Activated T-cell treated with anti-CD3 and anti-CD28 coated beads for 4 hours (primary cell): ENCODE data around the gene SYNM.

Experiments used
- DNase-seq: peaks from one replicate; pipeline ENCODE4 v3.0.0-alpha.2; 2020

SYNM gene

DNA sequence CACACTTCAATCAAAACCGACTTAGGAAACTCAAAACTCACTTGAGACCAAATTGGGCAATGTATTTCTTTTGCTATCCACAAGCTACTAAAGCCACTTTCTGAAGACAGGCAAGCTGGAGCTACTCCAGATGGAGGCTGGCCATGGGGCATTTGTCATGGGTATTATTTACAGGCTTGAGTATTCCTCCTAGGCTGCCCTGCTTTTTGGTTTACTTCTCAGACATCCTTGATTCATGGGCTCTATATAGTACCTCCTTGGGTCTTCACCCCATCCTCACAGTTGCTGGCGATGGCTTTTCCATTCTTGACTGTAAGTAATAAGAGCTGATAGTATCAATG is 18.6 kb upstream of the SYNM start:
- DNase-seq, result no peak

DNA sequence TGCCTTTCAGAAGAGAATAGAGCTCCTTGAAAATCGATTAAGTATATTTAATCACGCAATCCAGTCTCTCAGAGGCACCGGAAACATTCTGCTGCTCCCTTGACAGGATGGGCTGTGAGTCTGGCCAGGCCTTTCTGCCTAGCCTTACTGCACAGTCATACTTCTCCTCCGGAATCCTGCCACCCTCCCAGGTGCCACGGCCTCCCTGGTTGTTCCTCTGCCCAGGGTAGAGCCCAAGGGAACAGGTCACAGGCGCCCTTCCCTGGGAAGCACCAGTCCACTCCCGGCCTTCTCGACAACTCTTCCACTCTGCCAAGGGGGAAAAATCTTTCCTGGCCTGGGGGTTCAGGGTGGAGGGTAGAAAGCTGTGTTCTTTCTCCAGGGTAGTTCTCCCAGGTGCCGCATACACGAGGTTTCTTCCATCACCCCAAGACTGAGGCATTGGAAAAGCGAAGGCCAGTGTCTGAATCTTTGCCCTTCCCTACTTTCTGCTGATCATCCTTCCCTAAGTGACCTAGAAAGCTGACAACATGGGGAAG is 17.4 kb upstream of the SYNM start:
- DNase-seq, result no peak

DNA sequence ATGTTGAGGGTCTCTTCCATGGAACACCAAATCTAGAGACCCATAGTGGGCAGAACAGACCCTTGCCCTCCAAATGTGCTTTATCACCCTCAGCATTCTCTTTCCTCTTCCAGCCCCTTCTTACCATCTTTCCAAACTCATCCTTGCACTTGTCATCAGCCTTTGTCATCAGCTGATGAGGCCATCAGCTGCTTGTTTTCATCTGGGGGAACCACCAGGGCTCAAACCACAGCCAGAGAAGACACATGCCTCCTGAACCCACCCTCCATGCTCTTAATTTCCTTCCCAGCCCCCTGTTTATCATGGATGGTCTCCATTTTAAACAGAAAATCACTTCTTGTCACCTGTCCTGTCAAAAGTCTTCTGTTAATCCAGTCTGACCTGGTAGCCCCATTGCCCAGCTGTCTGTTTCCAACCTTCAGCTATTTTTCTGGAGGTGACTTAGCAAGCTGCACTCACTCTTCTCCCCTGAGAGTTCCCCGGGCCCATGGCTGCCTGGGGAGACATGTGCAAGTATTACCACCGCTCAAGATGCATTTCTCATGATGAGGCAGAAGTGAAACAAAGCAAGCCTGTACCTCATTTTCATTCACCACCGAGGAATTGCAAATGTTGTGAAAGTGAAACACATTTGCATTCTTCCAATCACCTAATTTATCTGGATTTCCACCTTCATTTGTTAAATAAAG is 14.7 kb upstream of the SYNM start:
- DNase-seq, result no peak

DNA sequence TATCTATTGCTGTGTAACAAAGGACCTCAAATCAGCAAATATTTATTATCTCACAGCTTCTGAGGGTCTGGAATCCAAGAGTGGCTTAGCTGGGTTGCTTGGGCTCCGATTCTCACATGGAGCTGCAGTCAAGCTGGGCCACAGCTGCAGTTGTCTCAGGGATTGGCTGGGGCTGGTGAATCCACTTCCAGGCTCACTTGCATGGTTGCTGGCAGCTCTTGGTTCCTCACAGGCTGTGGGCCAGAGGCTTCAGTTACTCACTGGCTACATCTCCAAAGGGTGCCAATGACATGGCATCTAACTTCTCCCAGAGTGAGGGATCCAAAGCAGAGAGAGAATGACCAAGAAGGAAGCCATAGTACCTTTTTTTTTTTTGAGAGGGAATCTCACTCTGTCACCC is 13.9 kb upstream of the SYNM start:
- no peak for DNase-seq

DNA sequence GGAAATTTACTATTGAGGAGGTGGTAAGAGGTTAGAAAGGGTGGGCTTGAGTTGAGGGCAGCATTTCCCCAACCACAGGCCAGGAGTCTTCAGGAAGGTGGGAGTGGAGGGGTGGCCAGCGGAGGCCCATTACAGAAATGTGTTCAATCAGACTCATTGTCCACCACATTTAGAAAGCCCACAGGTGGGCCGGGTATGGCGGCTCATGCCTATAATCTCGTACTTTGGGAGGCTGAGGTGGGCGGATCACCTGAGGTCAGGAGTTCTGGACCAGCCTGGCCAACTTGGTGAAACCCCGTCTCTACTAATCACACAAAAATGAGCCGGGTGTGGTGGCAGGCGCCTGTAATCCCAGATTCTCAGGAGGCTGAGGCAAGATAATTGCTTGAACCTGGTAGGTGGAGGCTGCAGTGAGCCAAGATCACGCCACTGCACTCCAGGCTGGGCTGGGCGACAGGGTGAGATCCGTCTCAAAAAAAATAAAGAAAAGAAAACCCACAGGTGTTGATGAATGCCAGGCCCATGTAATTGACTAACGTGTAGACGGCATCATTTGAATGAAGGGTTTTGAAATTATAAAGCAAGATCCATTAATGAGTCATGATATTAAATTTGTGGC is 12.2 kb upstream of the SYNM start:
- DNase-seq, result no peak

DNA sequence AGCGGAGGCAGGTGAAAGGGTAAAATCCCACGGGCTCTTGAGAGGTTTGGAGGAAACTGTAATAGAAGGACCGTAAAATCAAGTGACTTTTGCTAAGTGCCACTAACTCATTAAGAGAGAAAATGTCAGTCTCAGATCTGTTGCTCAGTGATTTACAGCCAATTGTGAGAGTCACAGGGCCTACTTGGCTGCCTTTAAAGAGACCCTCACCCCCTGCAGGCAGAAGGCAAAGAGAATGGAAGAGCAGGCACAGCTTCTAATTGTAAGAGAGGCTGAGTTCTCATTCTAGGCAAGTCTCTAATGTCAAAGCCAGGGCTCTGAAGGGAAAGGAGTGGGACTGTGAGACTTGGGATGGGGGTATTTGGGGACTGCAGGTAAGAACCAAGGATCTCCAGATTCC is 9.3 kb upstream of the SYNM start:
- no peak for DNase-seq

DNA sequence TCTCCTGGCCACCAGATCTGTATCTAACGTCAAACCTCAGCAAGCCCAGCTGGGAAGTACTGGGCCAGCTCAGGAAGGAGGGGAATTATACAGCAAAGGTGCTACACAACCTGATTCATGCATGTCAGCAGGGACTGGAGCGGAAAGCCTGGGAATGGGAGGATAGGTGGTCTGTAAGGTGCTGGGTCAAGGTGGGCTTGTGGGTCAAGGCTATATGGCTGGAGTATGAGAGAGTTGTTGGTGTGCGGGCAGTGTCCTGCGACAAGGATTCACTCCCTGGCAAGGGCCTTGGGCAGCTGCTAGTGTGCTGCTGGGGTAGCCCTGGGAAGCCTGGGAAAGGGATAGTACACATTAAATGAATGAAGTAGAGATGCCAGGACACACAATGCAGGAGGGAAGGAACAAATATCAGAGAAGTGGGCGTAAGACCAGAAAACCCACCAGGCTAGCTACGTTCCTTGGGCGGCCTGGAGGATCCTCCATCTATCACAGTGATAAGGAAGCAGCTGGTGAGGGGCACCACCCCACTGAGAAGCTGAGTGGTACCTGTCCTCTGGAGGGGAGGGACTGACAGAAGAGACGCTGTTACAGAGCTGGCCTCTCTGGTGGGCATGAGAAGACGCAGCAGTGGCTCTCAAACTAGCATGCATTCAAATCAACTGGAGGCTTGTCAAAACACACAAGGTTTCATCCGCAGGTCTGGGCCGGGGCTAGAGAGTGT is 8.5 kb upstream of the SYNM start:
- DNase-seq, result no peak

DNA sequence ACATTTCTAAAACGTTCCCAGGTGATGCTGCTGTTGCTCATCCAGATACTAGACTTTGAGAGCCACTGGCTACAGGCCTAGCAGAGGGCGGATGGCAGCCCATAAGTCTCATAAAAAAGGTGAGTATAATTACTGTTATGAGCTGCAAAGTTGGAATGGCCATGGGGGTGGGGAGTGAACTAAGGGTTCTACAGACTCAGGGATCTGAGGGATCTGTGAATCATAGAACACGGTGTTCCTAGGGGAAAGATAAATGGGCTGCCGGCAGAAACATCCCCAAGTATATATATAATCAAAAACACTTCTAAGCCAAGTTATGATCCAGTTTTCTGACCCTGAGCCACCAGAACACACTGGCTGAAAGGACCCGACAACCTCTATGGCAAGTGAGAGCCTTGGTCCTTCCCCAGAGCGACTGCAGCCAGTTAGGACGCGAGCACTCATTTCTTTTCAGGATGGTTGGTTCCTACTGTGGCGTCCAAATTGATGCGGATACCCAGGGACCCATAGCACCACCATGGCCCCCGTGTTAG is 7.9 kb upstream of the SYNM start:
- DNase-seq, result no peak

DNA sequence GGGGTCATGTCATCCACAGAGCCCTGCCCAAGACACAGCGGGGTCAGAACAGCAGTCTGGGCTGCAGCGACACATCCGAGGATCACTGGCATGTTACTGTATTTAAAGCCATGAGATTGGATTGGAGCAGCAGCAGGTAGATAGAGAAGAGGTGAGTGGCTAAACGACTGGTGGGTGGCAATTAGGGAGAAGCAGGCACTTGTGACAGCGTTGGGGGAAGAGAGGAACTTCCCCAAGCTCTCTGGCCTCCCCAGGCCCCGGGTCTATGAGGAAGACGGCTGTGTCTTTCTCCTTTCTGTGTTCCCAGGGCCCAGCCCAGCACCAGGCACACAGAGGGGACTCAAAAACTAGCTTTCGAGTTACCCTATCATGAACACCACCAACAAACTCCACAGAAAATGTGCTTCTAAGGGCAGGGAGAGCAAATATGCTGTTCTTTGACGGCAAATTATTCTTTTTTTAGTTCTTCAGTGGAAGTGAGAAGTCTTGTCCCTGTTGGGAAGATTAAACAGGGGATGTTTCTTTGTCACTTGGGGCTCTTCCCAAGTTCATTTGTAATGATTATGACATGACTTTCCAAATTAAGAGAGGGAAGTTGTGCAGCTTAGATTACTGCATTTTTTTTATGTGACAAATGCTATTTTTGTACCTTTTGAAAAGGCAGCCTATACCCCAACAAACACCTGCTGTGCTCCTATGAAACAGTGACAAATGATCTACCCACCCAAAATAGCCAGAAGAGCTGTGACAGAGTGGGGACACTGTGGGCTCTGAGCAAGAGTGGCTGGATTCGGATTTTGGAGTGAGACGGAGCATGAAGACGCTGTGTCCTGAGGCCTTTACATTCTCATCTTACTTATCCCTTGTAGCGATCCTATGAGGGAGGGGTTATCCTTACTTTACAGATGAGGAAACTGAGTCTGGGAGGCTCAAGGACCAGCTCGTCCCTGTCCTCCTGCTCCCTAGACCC is 7.2 kb upstream of the SYNM start:
- DNase-seq, result no peak

DNA sequence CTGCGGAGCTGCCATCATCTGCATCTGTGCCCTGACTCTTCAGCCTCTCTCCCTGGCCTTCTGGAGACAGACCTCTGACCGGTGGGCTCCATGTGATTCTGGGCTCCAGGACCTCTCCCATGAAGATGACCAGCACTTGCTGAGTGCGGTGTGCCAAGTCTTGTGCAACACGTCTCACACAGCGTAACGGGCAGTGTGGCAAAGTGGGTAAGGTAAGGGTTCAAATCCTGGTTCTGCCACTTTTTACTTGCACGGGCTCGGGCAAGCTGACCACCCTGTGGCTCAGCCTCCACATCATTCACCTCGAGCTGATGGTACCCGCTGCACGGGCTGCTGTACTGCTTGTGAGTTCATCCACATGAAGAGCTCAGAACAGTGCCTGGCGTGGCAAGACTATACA is 6.5 kb upstream of the SYNM start:
- no peak for DNase-seq

DNA sequence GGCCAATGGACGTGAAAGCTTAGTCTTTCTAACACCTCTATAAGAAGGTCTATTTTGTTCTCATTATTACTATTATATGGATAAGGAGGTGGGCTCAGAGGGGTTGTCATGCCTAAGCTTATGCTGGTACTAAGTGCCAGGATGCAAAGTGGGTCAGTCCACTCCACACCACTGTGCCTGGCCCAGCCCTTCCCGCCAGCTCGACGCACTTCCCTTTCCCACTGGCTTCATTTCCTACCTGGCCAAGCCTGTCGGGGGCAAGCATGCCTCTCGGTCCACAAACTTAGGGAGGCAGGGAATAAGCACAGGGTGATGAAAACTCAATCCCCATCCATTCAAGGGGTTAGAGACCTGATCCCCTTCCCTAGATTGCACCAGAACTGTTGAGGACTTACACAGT is 5.9 kb upstream of the SYNM start:
- no peak for DNase-seq

DNA sequence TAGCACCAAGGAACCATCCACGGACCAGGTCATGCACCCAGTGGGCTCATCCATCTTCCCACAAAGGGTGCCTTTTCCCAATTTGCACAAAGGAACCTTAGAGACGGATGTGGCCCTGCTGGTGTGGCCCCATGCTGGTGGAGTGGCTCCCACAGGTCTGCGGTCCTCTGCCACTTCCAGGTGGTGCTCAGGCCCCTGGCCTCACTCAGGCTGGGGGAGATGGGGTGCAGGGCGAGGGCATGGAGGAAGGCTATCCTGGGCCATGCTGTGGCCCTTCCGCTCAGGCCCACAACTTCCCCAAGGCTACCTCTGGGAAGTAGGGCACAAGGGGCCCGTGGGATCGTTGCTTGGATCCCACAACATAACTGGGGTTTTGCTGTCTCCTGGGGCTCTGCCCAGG is 5.2 kb upstream of the SYNM start:
- DNase-seq, result no peak

DNA sequence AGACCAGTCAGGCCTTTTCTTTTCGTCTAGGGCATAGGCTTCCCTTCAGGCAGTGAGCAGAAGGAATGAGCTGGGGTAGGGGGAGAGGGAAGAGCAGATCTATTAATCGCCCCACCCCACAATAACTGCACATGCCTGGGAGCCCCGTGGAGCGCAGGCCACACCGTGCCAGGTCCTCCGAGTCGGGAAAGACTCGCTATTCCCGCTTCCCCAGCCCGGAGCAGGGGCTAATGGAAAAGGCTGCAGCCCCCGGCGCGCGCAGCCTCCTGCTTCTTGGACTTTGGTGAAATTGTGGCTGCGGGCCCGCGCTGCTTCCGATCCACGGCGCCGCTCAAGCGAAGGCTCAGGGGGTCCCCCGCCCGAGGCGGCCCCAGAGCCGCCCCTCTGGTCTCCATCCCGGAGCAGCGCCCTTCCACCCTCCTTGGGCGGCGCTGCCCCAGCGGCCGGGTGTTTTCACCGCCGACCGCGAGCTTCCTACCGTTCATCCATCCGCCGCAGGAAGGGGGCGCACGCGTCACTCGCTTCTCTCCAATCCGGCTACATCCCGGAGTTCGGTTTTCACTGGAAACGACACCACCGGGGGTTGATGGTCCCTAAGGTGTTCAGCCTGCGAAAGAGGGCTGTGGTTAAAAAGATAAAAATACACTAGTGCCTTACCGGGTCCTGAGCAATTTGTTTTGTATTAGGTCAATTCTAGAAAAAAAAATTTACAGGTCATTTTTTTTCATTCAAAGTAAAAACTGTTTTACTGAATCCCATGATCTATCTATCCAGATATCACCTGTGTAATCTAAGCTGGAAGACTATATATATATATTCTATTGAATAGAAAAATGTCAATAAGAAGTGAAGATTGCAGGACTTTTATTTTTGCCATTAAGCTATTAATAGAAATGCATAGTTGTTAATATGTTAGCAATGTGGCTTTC is 4.4 kb upstream of the SYNM start:
- peak; percentile 25 for DNase-seq

DNA sequence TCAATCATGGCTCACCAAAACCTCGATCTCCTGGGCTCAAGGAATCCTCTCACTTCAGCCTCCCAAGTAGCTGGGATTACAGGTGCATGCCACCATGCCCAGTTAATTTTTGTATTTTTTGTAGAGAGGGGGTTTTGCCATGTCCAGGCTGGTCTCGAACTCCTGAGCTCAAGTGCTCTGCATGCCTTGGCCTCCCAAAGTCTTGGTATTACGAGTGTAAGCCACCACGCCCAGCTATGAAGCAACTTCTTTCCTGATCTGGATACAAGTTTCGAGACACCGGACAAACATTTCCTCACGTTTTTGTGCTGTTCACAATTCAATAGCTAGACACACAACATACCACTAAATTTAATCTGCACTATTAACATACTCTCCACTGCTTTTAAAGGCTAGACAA is 3.4 kb upstream of the SYNM start:
- DNase-seq, result no peak

DNA sequence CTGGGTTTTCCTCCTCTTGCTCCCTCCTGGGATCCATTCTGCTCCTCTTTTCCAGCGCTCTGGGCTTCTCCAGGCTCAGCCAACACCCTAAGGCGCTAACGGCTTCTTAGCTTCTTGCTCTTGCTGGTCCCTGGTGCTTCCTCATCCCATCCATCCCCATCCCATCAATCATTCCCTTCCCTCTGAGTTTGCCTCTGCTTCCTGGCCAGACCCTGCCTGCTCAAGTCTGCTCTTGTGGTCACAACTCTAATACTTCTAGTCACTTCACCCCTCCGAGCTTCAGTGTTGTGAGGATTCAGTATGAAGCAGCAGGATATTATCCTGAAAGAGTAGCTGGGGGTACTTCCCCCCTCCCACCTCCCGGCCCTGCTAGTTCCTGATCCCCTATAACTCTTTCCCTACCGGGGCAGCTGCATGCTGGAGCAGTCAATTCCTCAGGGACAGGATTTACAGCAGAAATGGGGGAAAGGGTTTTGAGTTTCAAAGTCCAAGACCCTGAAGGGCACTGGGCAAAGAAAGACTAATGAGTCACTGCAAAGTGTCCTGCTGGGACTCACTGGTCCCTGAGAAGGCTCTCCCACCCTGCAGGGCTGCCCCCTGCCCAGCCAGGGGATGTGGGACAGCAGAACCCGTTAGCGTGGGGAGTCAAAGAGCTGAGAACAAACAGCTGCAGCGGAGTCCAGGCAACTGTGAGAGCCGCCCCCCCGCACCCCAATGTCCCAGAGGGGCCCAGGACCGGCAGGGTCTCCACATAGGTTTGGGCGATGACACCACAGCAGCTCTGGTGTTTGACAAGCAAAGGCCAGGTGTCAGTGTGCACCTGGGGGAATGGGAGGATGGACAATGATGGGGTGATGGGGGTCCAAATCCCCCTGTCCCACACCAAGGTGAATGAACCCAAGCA is 2.3 kb upstream of the SYNM start:
- no peak for DNase-seq

DNA sequence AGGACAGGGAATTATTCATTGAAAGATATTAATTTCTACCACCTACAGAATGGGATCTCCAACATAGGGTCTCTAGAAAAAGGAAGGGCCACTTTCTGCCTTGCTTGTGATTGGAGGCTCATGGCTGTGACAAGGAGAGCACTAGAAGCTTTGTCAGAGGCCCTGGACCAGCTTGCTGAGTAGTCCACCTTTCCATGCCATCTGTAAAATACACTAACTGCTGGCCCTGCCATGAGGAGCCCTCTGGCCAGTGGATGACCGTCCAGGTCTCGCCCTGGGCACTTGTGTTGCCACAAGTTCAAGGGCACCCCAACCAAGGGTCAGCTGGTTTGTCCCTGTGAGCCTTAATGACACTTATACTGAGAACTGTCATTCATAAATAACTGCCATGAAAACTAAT is 1.6 kb upstream of the SYNM start:
- no peak for DNase-seq

DNA sequence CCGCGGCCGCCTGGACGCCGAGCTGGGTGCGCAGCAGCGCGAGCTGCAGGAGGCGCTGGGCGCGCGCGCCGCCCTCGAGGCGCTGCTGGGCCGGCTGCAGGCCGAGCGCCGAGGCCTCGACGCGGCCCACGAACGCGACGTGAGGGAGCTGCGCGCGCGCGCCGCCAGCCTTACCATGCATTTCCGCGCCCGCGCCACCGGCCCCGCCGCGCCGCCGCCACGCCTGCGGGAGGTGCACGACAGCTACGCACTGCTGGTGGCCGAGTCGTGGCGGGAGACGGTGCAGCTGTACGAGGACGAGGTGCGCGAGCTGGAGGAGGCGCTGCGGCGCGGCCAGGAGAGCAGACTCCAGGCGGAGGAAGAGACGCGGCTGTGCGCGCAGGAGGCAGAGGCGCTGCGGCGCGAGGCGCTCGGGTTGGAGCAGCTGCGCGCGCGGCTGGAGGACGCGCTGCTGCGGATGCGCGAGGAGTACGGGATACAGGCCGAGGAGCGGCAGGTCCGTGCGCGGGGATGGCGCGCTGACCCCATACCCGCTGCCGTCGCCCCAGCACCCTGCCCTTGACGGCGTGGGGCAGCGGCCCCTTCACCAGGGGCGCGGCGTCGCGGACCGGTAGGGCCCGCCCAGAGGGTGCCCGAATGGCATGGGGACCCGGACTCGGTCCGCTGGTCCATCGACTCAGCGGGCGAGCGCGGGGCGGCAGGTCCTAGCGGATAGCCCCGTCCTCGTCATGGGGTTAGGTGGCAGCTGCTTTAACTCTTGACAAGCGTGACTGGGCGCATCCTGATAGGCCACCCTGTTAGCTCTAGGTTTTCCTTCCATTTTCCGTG is 848 bp downstream of the SYNM start:
- no peak for DNase-seq

DNA sequence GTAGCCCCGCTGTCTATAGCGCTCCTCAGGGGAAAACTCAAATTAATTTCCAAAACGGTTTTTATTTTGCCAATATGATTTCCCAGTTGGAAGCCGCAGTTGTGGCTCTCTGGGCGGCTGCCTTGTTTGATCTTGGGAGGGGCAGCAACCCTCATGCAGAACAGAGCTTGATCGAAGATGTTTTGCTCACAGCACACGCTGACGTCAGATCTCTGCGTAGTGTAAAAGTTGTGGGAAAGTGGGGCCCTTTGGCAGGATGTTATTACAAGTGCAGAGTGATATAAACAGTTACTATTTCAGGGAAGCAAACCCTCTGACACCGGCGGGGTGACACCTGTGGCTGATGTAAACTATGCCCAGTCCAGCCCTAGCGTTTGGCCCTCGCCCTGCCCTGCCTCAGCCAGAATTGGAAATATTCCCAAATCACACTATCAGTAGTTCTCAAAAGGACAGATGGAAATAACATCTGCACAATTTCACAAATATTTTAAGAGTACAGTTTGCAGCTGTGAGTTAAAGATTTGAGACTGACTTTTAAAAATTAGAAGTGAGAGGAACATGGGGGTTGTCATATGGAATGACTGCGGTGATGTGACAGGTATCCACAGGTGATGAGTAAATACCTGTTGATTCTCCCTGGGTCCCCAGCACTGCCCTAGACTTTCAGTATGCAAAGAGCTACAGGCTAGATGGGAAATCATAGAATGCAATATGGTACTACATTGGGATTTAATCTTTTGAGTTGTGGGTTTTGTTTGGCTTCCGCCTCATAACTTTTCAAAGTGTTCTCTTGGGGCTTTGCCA is 1.7 kb downstream of the SYNM start:
- no peak for DNase-seq

DNA sequence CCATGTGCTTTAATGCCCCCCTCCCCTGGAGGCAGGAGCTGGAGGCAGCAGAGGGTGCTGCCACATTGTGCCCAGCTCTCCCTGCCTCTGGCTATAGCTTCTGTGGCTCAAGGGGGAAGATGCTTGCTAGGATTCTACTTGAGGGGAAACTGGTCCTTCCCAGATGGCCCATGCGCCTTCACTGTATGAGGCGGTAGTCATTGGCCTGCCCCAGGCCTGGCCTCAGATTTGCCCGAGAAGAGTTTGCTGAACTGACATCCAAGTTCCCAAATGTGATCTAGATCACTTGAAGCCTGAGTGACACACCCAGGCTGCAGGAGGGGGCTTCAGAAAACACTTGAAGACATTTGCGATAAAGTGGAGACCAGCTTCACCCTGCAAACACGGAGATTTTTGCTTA is 4.1 kb downstream of the SYNM start:
- no peak for DNase-seq
